ENCODE measurements around the gene RNF207.

Gene RNF207

DNA sequence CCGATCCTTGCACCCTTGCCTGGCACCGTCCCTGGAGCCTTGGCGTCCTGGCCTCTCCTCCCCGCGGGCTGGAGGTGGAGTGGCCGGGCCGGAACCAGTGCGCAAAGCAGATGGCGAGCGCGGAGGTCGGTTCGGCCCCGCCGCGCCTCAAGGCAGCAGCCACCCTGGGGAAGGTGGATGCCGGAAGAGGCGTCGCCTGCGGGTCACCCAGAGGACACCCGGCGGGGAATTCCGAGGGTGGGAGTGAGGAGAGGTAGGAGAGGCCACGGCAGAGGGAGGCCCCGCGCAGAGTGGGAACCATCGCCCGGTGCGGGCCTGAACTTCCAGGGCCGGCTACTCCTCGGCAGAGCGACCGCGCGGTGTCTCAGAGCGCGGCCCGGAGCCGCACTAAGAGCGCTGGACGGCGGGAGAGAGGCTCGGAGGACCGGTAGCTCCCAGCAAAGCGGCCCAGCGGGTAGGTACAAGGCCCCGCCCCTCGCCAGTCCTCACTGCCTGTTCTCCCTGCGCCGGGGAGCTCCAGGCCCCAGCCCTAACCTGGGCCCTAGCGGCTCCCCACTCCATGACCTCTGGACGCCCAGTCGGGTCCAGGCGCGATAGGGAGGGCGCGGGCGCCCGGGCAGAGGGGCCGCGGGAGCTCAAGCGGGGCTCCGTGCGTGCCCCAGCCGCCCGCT is at the start of gene RNF207:
Gene RNF207, plus strand, starts transcription at position 271 of the 671 bp plus-strand sequence. CDS start 417 bp downstream, outside the sequence.
- ATAC-seq (peak; percentile 87), DNase-seq (ENCODE audit: low spot score in 2 of 2) (peak; percentile 62 to 88)
- peak within 1 kb of the TSS; percentile 68 for H3K4me3 Mint-ChIP-seq
- no peak within 1 kb of the TSS for H3K27ac Mint-ChIP-seq
- H3K36me3 Mint-ChIP-seq, result peaks cover 6% of the 10 kb centered on the region
- H3K4me1 Mint-ChIP-seq, result peaks cover 20% of the 10 kb centered on the region
- H3K9me3 Mint-ChIP-seq, result no peaks in the 10 kb centered on the region

DNA sequence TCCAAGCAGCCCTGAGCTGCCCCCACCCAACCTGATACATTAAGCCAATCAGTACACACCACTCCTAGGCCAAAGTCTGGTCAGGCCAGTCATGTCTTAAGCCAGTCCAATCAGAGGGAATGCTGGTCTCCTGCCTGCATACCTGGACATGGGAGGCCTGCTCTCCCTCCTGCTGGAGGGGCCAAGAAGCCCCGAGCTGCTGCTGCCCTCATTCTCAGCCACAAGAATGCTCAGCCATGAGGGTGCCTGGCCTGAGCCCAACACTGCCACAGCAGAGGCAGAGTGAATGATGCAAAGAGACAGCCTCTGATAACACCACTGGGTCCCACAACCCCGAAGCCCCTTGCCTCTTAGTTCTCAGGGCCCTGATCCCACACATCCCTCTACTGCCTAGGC is 48.8 kb upstream of the RNF207 start:
- Mint-ChIP-seq H3K27ac (peak overlapping the region; percentile 26), H3K9me3 (no peaks in the 10 kb centered on the region), H3K4me3 (no peak overlapping the region), H3K4me1 (peaks cover 23% of the 10 kb centered on the region), H3K36me3 (no peaks in the 10 kb centered on the region)
- no peak for ATAC-seq
- no peak for DNase-seq (ENCODE audit: low spot score in 2 of 2)

- Mint-ChIP-seq H3K4me3 (no peak overlapping the region), H3K4me1 (peaks cover 23% of the 10 kb centered on the region), H3K9me3 (no peaks in the 10 kb centered on the region), H3K27ac (peak overlapping the region; percentile 58), H3K36me3 (no peaks in the 10 kb centered on the region)
- DNase-seq (ENCODE audit: low spot score in 2 of 2) (no peak), ATAC-seq (peak; percentile 82)
Measured at GRCh38 chr1:6157528-6158174, 48.3 kb upstream of the RNF207 start.

DNA sequence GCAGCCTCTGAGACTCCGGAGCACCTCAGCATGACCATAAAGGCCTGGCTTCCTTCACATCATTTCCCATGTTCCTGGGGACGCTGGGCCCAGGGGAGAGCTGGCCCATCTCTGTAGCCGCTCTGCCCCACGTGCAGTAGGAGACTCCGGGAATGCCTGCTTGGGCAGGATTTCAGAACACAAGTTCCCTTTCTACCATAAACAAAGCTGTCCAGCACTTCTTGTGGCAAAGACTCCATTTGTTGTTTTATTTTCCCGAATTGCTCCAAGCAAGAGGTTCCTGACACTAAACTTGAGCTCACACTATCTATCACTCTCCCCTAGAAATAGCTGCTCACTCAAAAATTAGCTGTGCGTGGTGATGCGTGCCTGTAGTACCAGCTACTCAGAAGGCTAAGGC is 47.7 kb upstream of the RNF207 start:
- no peaks in the 10 kb centered on the region for H3K9me3 Mint-ChIP-seq
- no peak for DNase-seq (ENCODE audit: low spot score in 2 of 2)
- H3K4me1 Mint-ChIP-seq, result peaks cover 23% of the 10 kb centered on the region
- no peak for ATAC-seq
- H3K4me3 Mint-ChIP-seq, result no peak overlapping the region
- H3K36me3 Mint-ChIP-seq, result no peaks in the 10 kb centered on the region
- H3K27ac Mint-ChIP-seq, result peak overlapping the region; percentile 58

DNA sequence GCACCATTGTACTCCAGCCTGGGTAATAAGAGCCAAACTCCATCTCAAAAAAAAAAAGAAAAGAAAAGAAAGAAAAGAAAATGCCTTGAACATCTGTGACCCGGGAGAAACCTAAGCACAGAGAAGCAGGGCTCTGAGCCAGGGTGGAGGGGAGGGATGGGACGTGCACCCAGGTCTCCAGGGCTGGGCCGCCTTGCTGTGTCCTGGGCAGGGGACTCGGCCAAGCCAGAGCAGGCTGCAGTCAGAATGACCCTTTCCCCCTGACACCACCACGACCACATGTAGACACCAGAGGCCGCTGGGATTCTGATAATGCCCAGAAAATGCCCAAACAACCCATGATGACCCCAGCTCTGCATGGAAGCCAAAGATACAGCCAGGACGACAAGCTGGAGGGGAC is 43.6 kb upstream of the RNF207 start:
- ATAC-seq, result no peak
- Mint-ChIP-seq H3K4me3 (no peak overlapping the region), H3K4me1 (peaks cover 13% of the 10 kb centered on the region), H3K9me3 (no peaks in the 10 kb centered on the region), H3K36me3 (no peaks in the 10 kb centered on the region), H3K27ac (no peak overlapping the region)
- no peak for DNase-seq (ENCODE audit: low spot score in 2 of 2)

DNA sequence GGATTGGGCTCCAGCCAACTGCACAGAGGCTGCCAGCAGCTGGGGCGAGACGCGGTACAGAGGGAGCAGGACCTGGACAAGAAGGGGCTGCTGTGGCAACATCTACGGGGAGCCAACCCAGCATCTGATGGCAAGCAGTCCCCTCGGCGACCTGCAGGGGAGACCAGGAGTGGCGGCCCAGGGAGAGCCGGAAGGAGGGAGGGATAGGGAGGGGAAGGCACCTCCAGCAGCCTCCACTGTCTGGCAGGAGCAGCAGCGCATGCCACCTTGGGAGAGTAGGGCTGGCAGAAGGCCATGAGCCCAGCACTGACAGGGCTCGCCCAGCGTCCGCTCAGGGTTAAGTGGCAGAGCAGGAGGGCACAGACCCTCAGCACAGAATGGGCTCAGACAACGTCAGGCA is 43.1 kb upstream of the RNF207 start:
- Mint-ChIP-seq H3K27ac (no peak overlapping the region), H3K4me3 (no peak overlapping the region), H3K4me1 (peaks cover 9% of the 10 kb centered on the region), H3K36me3 (no peaks in the 10 kb centered on the region), H3K9me3 (no peaks in the 10 kb centered on the region)
- DNase-seq (ENCODE audit: low spot score in 2 of 2) (no peak), ATAC-seq (no peak)

GRCh38 chr1:6163191-6163972 is 42.5 kb upstream of the RNF207 start:
- DNase-seq (ENCODE audit: low spot score in 2 of 2) (no peak), ATAC-seq (no peak)
- H3K27ac Mint-ChIP-seq, result no peak overlapping the region
- H3K36me3 Mint-ChIP-seq, result no peaks in the 10 kb centered on the region
- H3K4me1 Mint-ChIP-seq, result peaks cover 6% of the 10 kb centered on the region
- H3K4me3 Mint-ChIP-seq, result no peak overlapping the region
- H3K9me3 Mint-ChIP-seq, result no peaks in the 10 kb centered on the region

GRCh38 chr1:6163973-6164617 is 41.8 kb upstream of the RNF207 start:
- no peak for ATAC-seq
- no peak overlapping the region for H3K27ac Mint-ChIP-seq
- peaks cover 6% of the 10 kb centered on the region for H3K4me1 Mint-ChIP-seq
- H3K36me3 Mint-ChIP-seq, result no peaks in the 10 kb centered on the region
- H3K4me3 Mint-ChIP-seq, result no peak overlapping the region
- no peaks in the 10 kb centered on the region for H3K9me3 Mint-ChIP-seq
- DNase-seq (ENCODE audit: low spot score in 2 of 2), result no peak

DNA sequence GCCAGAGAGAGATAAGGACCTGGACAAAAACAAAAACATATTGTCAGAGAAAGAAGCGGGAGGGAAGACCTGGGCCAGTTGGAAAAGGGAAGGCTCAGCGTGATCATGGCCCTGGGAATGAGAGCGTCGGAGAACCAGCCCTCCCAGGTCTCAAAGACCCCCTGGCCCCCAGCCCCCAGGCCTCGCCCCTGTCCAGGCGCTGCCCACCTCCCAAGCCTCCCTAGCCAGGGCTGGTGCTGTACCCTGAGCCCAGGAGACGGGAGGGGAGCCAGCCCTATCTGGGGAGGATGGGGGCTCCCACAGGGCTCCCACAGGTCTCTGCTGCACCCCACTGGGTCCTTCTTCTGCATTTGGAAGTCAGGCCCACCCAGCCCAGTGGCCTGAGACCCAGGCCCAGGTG is 40.9 kb upstream of the RNF207 start:
- H3K4me1 Mint-ChIP-seq, result peaks cover 6% of the 10 kb centered on the region
- H3K9me3 Mint-ChIP-seq, result no peaks in the 10 kb centered on the region
- H3K4me3 Mint-ChIP-seq, result no peak overlapping the region
- ATAC-seq (no peak), DNase-seq (ENCODE audit: low spot score in 2 of 2) (no peak)
- H3K36me3 Mint-ChIP-seq, result no peaks in the 10 kb centered on the region
- no peak overlapping the region for H3K27ac Mint-ChIP-seq

DNA sequence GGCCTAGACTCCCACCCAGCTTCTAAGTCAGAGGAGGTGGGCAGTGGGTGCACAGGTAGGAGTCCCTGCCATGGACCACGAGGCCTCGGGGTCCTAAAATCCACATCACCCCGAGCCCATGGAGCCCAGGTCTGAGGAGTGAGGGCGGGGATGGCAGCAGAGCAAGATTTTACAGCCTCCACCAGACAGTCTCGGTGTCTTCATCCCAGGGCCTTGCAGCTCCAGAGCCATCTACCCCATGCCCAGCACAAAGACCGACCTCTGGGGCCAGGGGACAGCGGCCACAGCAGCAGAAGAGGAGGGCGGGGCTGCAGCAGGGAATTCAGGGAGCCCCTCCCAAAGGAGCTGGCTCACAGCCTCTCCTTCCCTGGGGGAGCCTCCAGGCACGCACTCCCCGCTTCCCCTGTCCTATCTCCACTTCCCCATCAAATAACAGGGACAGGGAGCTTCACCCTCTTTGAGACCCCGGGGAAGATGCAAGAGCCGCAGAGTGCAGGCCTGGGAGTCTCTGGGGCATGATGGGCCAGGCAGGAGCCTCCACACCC is 40.4 kb upstream of the RNF207 start:
- ATAC-seq, result no peak
- H3K9me3 Mint-ChIP-seq, result no peaks in the 10 kb centered on the region

GRCh38 chr1:6166221-6166620 is 39.7 kb upstream of the RNF207 start:
- Mint-ChIP-seq H3K4me1 (no peaks in the 10 kb centered on the region), H3K27ac (no peak overlapping the region), H3K36me3 (no peaks in the 10 kb centered on the region), H3K4me3 (no peak overlapping the region), H3K9me3 (no peaks in the 10 kb centered on the region)
- DNase-seq (ENCODE audit: low spot score in 2 of 2) (no peak), ATAC-seq (no peak)

More for the DNA sequence above, 40.4 kb upstream of the RNF207 start:
- H3K4me1 Mint-ChIP-seq, result peaks cover 6% of the 10 kb centered on the region
- DNase-seq (ENCODE audit: low spot score in 2 of 2), result no peak
- H3K4me3 Mint-ChIP-seq, result no peak overlapping the region
- no peaks in the 10 kb centered on the region for H3K36me3 Mint-ChIP-seq
- H3K27ac Mint-ChIP-seq, result no peak overlapping the region

- H3K4me3 Mint-ChIP-seq, result no peak overlapping the region
- H3K9me3 Mint-ChIP-seq, result no peaks in the 10 kb centered on the region
- H3K27ac Mint-ChIP-seq, result no peak overlapping the region
- no peak for DNase-seq (ENCODE audit: low spot score in 2 of 2)
- no peaks in the 10 kb centered on the region for H3K4me1 Mint-ChIP-seq
- no peaks in the 10 kb centered on the region for H3K36me3 Mint-ChIP-seq
- no peak for ATAC-seq
Measured at GRCh38 chr1:6166655-6167390, 39.1 kb upstream of the RNF207 start.

DNA sequence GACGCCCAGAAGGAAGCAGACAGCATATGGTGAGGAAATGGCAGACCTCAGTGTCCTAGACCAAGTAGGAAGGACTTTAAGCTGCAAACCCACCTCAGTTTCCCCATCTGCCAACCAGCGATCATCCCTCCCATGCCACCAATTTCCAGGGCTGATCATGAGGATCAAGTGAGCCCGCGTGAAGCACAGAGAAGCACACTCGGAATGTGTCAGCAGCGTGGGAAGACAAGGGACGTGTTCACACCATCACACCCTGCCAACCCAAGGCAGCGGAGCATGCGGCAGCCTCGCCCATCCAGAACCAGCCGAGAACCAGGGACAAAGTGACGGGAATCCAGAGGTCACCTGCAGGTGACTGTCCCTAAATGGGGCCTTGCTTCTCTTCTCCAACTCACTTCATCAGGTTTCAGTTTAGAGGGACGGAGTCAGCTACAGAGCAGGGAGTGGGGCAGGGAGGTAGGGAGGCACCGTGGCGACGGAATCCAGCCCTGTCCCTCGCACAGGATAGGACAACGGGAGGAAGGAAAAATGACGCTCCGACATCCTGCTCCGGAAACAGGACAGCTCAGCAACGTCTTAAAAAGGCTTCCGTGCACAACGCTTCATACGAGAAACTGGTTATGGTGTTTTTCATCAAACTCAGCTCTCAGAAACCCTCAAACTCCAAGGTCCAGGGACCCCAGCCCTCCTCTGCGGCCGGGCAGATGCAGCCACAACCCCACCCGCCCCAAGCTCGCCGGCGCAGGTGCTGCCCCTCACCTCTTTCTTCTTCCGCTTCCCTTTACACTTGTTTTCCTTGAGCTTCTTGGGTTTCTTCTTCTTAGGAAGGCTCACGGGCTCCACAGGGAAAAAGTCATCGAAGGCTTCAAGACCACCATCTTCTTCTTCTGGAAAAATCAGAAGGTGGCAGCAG is 38.3 kb upstream of the RNF207 start:
- no peaks in the 10 kb centered on the region for H3K9me3 Mint-ChIP-seq
- no peak overlapping the region for H3K4me3 Mint-ChIP-seq
- no peaks in the 10 kb centered on the region for H3K36me3 Mint-ChIP-seq
- no peak for ATAC-seq
- H3K4me1 Mint-ChIP-seq, result no peaks in the 10 kb centered on the region
- no peak overlapping the region for H3K27ac Mint-ChIP-seq
- DNase-seq (ENCODE audit: low spot score in 2 of 2), result no peak
